Measurements from ENCODE around the gene SERPINB3.
"Not testable (repeated sequence)": the region's sequence is repeated elsewhere in the genome, so short reads cannot be mapped to it uniquely, and the experiment has no call there.

The SERPINB3 gene

GRCh38 chr18:63646936-63647335 lies 14.8 kb downstream of the SERPINB3 start:
- DNase-seq (ENCODE audit: low read depth): no peak

- DNase-seq (ENCODE audit: low read depth): not testable (repeated sequence)
These were observed 17.0 kb downstream of the SERPINB3 start for GRCh38 chr18:63644694-63645093.

GRCh38 chr18:63644142-63644541 lies 17.6 kb downstream of the SERPINB3 start, which contains the start of gene SERPINB4:
Gene SERPINB4, minus strand, starts transcription at chr18:63644256. Its CDS starts 679 bp downstream, at chr18:63643577.
- not testable (repeated sequence) for DNase-seq (ENCODE audit: low read depth)

GRCh38 chr18:63642668-63643356 lies 18.9 kb downstream of the SERPINB3 start:
- not testable (repeated sequence) for DNase-seq (ENCODE audit: low read depth)

GRCh38 chr18:63641157-63641680 lies 20.5 kb downstream of the SERPINB3 start:
- DNase-seq (ENCODE audit: low read depth): not testable (repeated sequence)

GRCh38 chr18:63637703-63638102 lies 24.0 kb downstream of the SERPINB3 start:
- no peak for DNase-seq (ENCODE audit: low read depth)

GRCh38 chr18:63627819-63628218 lies 33.9 kb downstream of the SERPINB3 start:
- DNase-seq (ENCODE audit: low read depth): no peak

- no peak for DNase-seq (ENCODE audit: low read depth)
These were observed 35.3 kb downstream of the SERPINB3 start for GRCh38 chr18:63626431-63626830.

- no peak for DNase-seq (ENCODE audit: low read depth)
These were observed 36.8 kb downstream of the SERPINB3 start for GRCh38 chr18:63624863-63625262.

- DNase-seq (ENCODE audit: low read depth): no peak
These were observed 42.0 kb downstream of the SERPINB3 start for GRCh38 chr18:63619661-63620060.

- DNase-seq (ENCODE audit: low read depth): no peak
These were observed 43.8 kb downstream of the SERPINB3 start for GRCh38 chr18:63617915-63618234.

- no peak for DNase-seq (ENCODE audit: low read depth)
These were observed 44.4 kb downstream of the SERPINB3 start for GRCh38 chr18:63617049-63617914.

GRCh38 chr18:63613420-63613819 lies 48.3 kb downstream of the SERPINB3 start:
- no peak for DNase-seq (ENCODE audit: low read depth)

GRCh38 chr18:63606526-63606925 lies 55.2 kb downstream of the SERPINB3 start:
- DNase-seq (ENCODE audit: low read depth): no peak
